Measurements from ENCODE around the gene TNFRSF18. TPM values are rescaled to one million over a fixed set of nuclear protein-coding genes. Genes with fewer than 3 reads are reported as not detected.

Gene TNFRSF18
- total and polyA plus RNA-seq, 2 donors, result 4.2 to 29.9 TPM

DNA sequence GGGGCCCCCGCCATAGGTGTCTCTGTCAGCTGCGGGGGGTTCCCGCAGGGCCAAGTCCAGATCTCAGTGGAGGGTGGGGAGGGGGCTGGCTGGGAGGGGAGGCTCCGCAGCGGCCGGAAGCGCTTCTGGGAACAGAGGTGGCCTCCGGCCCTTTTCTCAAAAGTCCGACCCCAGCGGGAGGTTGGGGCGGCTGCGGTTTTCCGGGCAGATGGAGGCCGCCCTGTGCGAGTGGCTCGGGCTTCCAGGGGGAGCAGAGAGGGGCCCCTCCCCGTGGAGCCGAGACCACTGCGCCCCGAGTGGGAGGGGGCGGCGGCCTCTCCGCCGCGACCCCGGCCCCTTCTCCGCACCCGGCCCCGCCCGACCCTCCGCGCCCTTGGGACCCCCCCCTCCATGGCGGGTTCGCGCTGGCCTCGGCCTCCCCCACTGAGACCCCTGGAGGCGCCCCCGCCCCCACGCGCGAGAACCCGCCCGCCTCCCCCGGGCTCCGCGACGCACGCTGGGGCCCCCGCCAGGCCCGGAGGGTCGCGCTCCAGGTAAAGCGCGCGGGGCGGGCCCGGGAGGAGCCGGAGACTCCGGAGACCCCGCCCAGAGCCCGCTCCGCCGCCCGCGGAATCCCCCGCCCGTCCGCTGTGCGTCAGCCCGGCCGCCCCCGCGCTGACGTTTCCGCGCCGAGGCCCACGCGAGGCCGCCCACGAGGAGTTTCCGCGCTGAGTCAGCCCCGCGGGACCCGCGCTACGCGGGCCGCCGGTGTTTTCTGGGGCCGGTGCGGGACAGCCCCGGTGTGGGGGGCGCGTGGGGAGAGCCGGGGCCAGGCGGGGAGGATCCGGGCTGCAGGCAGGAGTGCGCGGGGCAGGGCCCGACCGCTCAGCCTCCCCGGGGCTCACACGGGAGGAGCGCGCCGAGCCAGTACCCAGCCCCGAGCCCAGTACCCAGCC lies 5.2 kb downstream of the TNFRSF18 start:
- H3K27ac ChIP-seq (ENCODE audit: low read depth in 1 of 2, low read length in 1 of 2), result no peak overlapping the region
- peaks cover 1 to 4% of the 10 kb centered on the region in 2 donors for H3K9me3 ChIP-seq (ENCODE audit: control insufficient read depth in 2 of 2, insufficient read depth in 1 of 2, low read length in 1 of 2)
- H3K4me3 ChIP-seq (ENCODE audit: low read length in 2 of 2), result peak overlapping the region in 1 of 2 donors; percentile 52
- peaks cover 3 to 4% of the 10 kb centered on the region in 2 donors for H3K4me1 ChIP-seq (ENCODE audit: control insufficient read depth in 2 of 2, insufficient read depth in 2 of 2, low read length in 2 of 2)
- DNase-seq (ENCODE audit: low read depth in 6 of 9, low spot score in 9 of 9), result peak in 3 of 9 donors; percentile 41 to 65 (median 44)
- H3K36me3 ChIP-seq (ENCODE audit: control insufficient read depth in 2 of 2, insufficient read depth in 2 of 2, low read length in 1 of 2), result no peaks in the 10 kb centered on the region
- 1% methylated on average over 109 of the region's 109 CpGs for WGBS
- peaks cover 36 to 59% of the 10 kb centered on the region in 2 donors for H3K27me3 ChIP-seq (ENCODE audit: control insufficient read depth in 2 of 2, insufficient read depth in 1 of 2, low read length in 1 of 2)

DNA sequence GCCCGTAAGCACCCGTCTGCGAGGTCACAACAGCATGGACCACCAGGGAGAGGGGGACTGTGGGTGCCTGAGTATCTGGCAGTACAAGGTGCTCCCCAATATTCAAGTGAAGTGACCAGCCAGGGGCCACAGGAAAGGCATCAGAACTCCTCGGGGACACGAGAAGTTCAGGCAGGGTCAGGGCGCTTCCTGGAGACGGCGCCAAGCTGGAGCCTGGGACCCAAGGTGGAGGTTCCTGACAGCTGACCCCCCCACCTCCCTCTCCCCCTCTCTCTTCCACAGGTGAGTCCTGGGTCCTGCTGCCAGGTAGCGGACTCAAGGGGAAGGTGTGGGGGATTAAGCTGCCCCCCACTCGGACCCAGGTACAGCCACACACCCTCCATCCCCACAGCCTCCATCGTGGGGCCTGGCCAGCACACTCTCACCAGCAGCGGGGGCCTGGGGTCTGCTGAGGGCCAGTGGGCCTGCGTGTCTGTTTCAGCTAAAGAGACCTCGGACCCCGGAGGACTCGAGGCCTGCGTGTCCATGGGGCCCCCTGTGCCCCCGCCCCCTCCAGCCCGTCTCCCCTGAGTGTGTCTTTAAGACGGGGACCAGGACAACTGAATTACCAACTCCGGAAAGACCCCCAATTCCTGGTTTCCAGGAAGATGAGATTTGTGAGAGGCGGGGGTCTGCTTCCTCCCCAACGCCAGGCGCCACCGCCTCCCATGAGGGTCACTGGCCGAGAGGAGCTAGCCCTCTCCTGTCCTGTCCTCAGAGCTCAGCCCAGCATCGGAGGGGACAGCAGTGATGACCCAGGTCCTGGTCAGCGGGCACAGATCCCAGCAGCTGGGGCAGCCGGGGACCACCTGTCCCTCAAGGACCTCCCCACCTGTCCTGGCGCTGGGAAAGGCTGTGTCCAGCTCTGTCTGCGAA lies 6.2 kb downstream of the TNFRSF18 start:
- Histone ChIP-seq H3K4me1 (ENCODE audit: control insufficient read depth in 2 of 2, insufficient read depth in 2 of 2, low read length in 2 of 2) (peaks cover 3 to 4% of the 10 kb centered on the region in 2 donors), H3K9me3 (ENCODE audit: control insufficient read depth in 2 of 2, insufficient read depth in 1 of 2, low read length in 1 of 2) (peaks cover 1 to 4% of the 10 kb centered on the region in 2 donors), H3K27ac (ENCODE audit: low read depth in 1 of 2, low read length in 1 of 2) (no peak overlapping the region), H3K4me3 (ENCODE audit: low read length in 2 of 2) (peak overlapping the region in 1 of 2 donors; percentile 52), H3K27me3 (ENCODE audit: control insufficient read depth in 2 of 2, insufficient read depth in 1 of 2, low read length in 1 of 2) (peaks cover 27 to 50% of the 10 kb centered on the region in 2 donors), H3K36me3 (ENCODE audit: control insufficient read depth in 2 of 2, insufficient read depth in 2 of 2, low read length in 1 of 2) (no peaks in the 10 kb centered on the region)
- 78% methylated on average over 31 of the region's 31 CpGs for WGBS
- no peak for DNase-seq (ENCODE audit: low read depth in 6 of 9, low spot score in 9 of 9)

DNA sequence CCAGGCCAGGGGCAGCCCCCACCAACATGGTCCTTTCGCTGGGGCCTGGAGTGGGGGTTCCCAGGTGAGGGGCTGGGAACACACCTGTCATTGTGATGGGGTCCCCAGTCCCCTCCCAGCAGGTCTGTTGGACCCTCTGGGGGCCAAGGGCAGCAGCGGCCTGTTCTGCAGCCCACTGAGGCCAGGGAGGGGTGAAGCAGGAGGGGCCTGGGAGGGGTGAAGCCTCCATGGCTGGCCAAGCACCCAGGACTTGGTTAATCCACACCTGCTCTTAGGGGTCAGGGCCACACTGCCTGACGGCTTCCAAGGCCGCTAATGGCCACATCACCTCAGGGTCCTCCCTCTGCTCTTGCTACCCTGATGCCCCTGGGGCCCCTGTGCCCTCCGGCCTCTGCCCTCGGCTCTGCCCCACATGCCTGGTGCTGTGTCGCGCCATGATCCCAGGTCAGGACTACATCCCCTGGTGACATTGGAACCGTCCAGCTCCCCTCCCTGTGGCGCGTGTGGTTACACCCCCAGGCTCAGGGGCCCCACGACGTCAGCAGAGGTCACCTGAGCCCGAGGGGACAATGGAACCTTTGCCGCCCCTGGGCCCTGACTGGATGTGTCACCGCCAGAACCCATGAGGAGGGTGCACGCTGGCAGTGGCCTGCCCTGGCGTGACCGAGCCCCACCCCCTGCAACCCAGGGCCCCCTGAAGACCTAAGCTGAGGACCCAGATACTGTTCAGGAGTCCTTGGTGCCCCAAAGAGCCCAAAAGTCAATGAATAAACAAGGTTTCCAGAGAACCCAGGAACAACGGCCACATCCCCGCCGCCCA lies 7.0 kb downstream of the TNFRSF18 start:
- peaks cover 24 to 41% of the 10 kb centered on the region in 2 donors for H3K27me3 ChIP-seq (ENCODE audit: control insufficient read depth in 2 of 2, insufficient read depth in 1 of 2, low read length in 1 of 2)
- H3K4me1 ChIP-seq (ENCODE audit: control insufficient read depth in 2 of 2, insufficient read depth in 2 of 2, low read length in 2 of 2), result peaks cover 3 to 4% of the 10 kb centered on the region in 2 donors
- H3K4me3 ChIP-seq (ENCODE audit: low read length in 2 of 2), result no peak overlapping the region
- DNase-seq (ENCODE audit: low read depth in 6 of 9, low spot score in 9 of 9), result no peak
- no peak overlapping the region for H3K27ac ChIP-seq (ENCODE audit: low read depth in 1 of 2, low read length in 1 of 2)
- no peaks in the 10 kb centered on the region for H3K36me3 ChIP-seq (ENCODE audit: control insufficient read depth in 2 of 2, insufficient read depth in 2 of 2, low read length in 1 of 2)
- WGBS, result 97% methylated on average over 22 of the region's 22 CpGs
- H3K9me3 ChIP-seq (ENCODE audit: control insufficient read depth in 2 of 2, insufficient read depth in 1 of 2, low read length in 1 of 2), result peaks cover 1 to 4% of the 10 kb centered on the region in 2 donors

DNA sequence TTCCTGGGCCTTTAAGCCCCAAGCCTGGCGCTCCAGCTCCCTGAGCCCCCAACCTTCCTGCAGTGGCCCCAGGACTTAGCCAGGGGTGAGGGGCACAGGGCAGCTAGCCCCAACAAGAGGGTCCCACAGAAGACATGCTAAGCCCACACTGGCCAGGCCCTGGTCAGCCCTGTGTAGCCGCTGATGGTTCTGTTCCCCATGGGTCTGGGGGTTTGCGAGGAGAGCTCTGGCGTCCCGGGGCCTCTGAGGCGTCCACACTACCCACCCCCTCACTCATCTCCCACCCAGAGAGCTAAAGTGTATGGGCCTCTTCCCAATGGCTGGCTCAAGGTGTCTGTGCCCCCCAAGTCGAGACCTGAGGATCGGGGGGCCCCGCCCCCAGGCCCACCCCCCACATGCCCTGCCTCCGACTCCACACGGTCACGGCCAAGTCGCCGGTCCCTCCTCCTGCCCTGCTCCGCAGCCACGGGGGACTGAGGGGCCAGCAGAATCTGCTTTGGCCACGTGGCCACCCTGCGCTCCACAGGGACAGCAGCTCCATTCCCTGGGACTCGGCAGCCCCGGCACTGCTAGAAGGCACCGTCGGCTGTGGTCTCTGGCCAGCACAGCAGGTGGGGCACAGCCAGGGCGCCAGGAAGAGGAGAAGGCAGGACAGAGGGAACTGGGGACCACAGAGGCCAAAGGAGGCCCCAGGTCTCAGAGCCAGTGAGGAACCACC lies 7.8 kb downstream of the TNFRSF18 start:
- H3K4me1 ChIP-seq (ENCODE audit: control insufficient read depth in 2 of 2, insufficient read depth in 2 of 2, low read length in 2 of 2), result peaks cover 3 to 4% of the 10 kb centered on the region in 2 donors
- peaks cover 1 to 4% of the 10 kb centered on the region in 2 donors for H3K9me3 ChIP-seq (ENCODE audit: control insufficient read depth in 2 of 2, insufficient read depth in 1 of 2, low read length in 1 of 2)
- 94% methylated on average over 23 of the region's 23 CpGs for WGBS
- no peak for DNase-seq (ENCODE audit: low read depth in 6 of 9, low spot score in 9 of 9)
- no peak overlapping the region for H3K27ac ChIP-seq (ENCODE audit: low read depth in 1 of 2, low read length in 1 of 2)
- H3K27me3 ChIP-seq (ENCODE audit: control insufficient read depth in 2 of 2, insufficient read depth in 1 of 2, low read length in 1 of 2), result peaks cover 24 to 33% of the 10 kb centered on the region in 2 donors
- H3K36me3 ChIP-seq (ENCODE audit: control insufficient read depth in 2 of 2, insufficient read depth in 2 of 2, low read length in 1 of 2), result no peaks in the 10 kb centered on the region
- no peak overlapping the region for H3K4me3 ChIP-seq (ENCODE audit: low read length in 2 of 2)

DNA sequence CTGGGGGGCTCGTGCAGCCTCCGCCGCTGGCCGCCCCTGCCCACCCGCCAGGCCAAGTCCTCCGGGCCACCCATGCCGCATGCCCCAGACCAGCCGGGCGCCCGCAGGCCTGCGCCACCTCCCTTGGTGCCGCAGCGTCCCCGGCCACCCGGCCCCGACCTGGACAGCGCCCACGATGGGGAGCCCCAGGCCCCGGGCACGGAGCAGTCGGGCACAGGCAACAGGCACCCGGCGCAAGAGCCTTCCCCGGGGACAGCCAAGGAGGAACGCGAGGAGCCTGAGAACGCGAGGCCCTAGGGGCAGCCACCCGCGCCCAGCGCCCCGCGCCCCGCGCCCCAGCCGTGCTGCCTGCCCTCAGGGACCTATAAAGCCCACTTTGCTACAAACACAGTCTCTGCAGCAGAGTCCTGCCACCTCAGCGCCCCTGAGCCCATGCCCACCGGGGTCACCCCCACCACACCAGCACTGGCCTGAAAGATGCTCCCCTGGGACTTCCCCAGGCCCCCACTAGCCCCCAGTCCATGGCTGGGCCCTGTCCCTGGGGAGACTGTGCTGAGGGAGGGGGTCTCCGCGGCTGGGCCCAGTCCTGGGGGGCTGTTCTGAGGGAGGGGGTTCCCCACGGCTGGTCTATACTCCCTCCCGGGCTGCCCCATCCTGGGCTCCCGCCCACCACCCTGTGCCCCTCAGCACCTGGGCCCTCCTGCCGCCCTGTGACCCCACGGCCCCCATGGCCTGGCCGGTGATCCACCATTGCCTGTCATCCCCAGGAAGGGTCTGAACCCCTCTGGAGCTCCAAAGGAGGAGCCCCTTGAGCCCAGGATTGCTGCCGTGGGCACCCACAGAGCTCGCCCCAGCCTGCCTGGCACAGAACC lies 8.6 kb downstream of the TNFRSF18 start:
- Histone ChIP-seq H3K4me3 (ENCODE audit: low read length in 2 of 2) (no peak overlapping the region), H3K4me1 (ENCODE audit: control insufficient read depth in 2 of 2, insufficient read depth in 2 of 2, low read length in 2 of 2) (peaks cover 3 to 4% of the 10 kb centered on the region in 2 donors), H3K27me3 (ENCODE audit: control insufficient read depth in 2 of 2, insufficient read depth in 1 of 2, low read length in 1 of 2) (peaks cover 21 to 28% of the 10 kb centered on the region in 2 donors), H3K27ac (ENCODE audit: low read depth in 1 of 2, low read length in 1 of 2) (no peak overlapping the region), H3K36me3 (ENCODE audit: control insufficient read depth in 2 of 2, insufficient read depth in 2 of 2, low read length in 1 of 2) (no peaks in the 10 kb centered on the region), H3K9me3 (ENCODE audit: control insufficient read depth in 2 of 2, insufficient read depth in 1 of 2, low read length in 1 of 2) (peaks cover 1 to 4% of the 10 kb centered on the region in 2 donors)
- WGBS, result 96% methylated on average over 48 of the region's 48 CpGs
- no peak for DNase-seq (ENCODE audit: low read depth in 6 of 9, low spot score in 9 of 9)

DNA sequence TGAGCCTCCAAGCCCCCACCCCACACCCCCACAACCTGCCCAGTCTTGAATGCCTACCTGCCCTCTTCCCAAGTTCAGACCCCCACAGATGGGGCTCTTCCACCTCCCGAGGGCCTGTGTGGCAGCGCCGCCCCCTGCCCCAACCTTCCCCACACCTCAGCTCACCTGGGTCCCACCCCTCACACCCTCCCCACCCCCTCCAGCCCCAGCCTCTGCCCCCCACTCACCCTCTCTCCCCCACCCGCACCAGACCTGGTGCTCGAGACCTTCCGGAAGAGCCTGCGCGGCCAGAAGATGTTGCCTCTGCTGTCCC lies 9.2 kb downstream of the TNFRSF18 start:
- WGBS, result 97% methylated on average over 8 of the region's 8 CpGs
- H3K36me3 ChIP-seq (ENCODE audit: control insufficient read depth in 2 of 2, insufficient read depth in 2 of 2, low read length in 1 of 2), result no peaks in the 10 kb centered on the region
- DNase-seq (ENCODE audit: low read depth in 6 of 9, low spot score in 9 of 9), result no peak
- H3K4me3 ChIP-seq (ENCODE audit: low read length in 2 of 2), result no peak overlapping the region
- peaks cover 3 to 4% of the 10 kb centered on the region in 2 donors for H3K4me1 ChIP-seq (ENCODE audit: control insufficient read depth in 2 of 2, insufficient read depth in 2 of 2, low read length in 2 of 2)
- no peak overlapping the region for H3K27ac ChIP-seq (ENCODE audit: low read depth in 1 of 2, low read length in 1 of 2)
- peaks cover 20 to 26% of the 10 kb centered on the region in 2 donors for H3K27me3 ChIP-seq (ENCODE audit: control insufficient read depth in 2 of 2, insufficient read depth in 1 of 2, low read length in 1 of 2)
- H3K9me3 ChIP-seq (ENCODE audit: control insufficient read depth in 2 of 2, insufficient read depth in 1 of 2, low read length in 1 of 2), result peaks cover 1 to 4% of the 10 kb centered on the region in 2 donors

DNA sequence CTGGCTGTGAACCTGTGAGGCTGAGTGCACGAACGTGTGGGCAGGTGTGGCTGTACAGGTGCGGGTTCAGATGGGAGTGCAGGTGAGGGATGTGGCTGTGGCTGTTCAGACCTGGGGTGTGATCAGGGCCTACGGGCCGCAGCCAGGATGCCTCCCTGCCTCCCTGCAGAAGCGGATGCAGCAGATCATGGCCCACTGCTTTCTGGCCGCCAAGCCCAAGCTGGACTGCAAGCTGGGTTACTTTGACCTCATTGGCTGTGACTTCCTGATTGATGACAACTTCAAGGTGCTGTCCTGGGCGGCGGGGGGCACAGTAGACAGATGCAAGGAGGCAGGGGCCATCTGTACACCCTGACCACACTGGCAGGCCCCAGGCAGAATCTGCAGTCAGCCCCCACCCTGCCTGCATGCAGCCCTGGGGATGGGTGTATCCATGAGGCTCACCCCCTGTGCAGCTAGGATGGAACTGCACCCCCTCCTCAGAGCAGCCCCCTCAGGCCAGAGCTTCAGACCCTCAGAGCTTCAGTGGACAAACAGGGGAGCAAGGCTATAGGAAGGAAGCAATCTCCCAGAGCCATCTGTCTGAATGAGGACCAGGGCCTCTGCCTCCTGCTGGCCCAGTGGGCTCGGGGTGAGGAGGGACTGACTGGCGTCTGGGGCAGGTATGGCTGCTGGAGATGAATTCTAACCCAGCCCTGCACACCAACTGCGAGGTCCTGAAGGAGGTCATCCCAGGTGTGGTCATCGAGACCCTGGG lies 9.8 kb downstream of the TNFRSF18 start:
- peaks cover 1 to 8% of the 10 kb centered on the region in 2 donors for H3K9me3 ChIP-seq (ENCODE audit: control insufficient read depth in 2 of 2, insufficient read depth in 1 of 2, low read length in 1 of 2)
- DNase-seq (ENCODE audit: low read depth in 6 of 9, low spot score in 9 of 9), result no peak
- peaks cover 20 to 25% of the 10 kb centered on the region in 2 donors for H3K27me3 ChIP-seq (ENCODE audit: control insufficient read depth in 2 of 2, insufficient read depth in 1 of 2, low read length in 1 of 2)
- WGBS, result 96% methylated on average over 13 of the region's 13 CpGs
- no peaks in the 10 kb centered on the region for H3K36me3 ChIP-seq (ENCODE audit: control insufficient read depth in 2 of 2, insufficient read depth in 2 of 2, low read length in 1 of 2)
- H3K4me3 ChIP-seq (ENCODE audit: low read length in 2 of 2), result no peak overlapping the region
- peaks cover 3 to 4% of the 10 kb centered on the region in 2 donors for H3K4me1 ChIP-seq (ENCODE audit: control insufficient read depth in 2 of 2, insufficient read depth in 2 of 2, low read length in 2 of 2)
- no peak overlapping the region for H3K27ac ChIP-seq (ENCODE audit: low read depth in 1 of 2, low read length in 1 of 2)
